Measurements from ENCODE around the gene CAND2. TPM values are rescaled to one million over a fixed set of nuclear protein-coding genes. Genes with fewer than 3 reads are reported as not detected.
"Not testable (repeated sequence)": the region's sequence is repeated elsewhere in the genome, so short reads cannot be mapped to it uniquely, and the experiment has no call there.

CAND2 gene
- total RNA-seq, 2 donors from 2014 or later: 0.72 to 2.2 TPM

DNA sequence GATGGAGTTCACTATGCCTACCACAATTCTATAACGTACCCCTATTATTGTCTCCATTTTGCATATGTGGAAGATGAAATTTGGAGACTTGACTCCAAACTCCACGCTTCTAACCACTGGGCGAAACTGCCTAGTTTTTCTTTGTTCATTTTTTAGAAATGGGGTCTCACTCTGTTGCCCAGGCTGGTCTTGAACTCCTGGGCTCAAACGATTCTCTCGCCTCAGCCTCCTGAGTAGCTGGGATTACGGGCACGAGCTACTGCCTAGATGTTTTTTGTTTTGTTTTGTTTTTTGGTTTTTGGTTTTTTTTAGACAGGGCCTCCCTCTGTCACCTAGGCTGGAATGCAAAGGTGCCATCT, 45.5 kb downstream of the CAND2 start:
- intact Hi-C loops (cut with DNase I): no loop called here
- no peaks in the 10 kb centered on the region for H3K36me3 ChIP-seq

GRCh38 chr3:12842469-12842868, 46.0 kb downstream of the CAND2 start:
- TF ChIP-seq CTCF (IDR thresholded peaks at IDR 0.05): no peak
- no peak overlapping the region for H3K27ac ChIP-seq
- intact Hi-C loops (cut with DNase I): no loop called here

More for the DNA sequence above, 45.5 kb downstream of the CAND2 start:
- H3K27ac ChIP-seq: no peak overlapping the region
- no peaks in the 10 kb centered on the region for H3K27me3 ChIP-seq
- TF ChIP-seq CTCF (IDR thresholded peaks at IDR 0.05): no peak
- no peak overlapping the region for H3K4me3 ChIP-seq
- no peaks in the 10 kb centered on the region for H3K9me3 ChIP-seq
- H3K4me1 ChIP-seq: peaks cover 8% of the 10 kb centered on the region
- H3K9ac ChIP-seq (ENCODE audit: low read depth in 2 of 2, low read length in 2 of 2): no peak overlapping the region
- no peak for DNase-seq

GRCh38 chr3:12845811-12846210, 49.3 kb downstream of the CAND2 start:
- no peak overlapping the region for H3K27ac ChIP-seq
- no peaks in the 10 kb centered on the region for H3K4me1 ChIP-seq
- H3K36me3 ChIP-seq: no peaks in the 10 kb centered on the region
- H3K9me3 ChIP-seq: no peaks in the 10 kb centered on the region
- intact Hi-C loops (cut with DNase I): no loop called here
- no peak for TF ChIP-seq CTCF (IDR thresholded peaks at IDR 0.05)
- H3K4me3 ChIP-seq: no peak overlapping the region
- no peak for DNase-seq
- no peak overlapping the region for H3K9ac ChIP-seq (ENCODE audit: low read depth in 2 of 2, low read length in 2 of 2)
- no peaks in the 10 kb centered on the region for H3K27me3 ChIP-seq

More at GRCh38 chr3:12842469-12842868, 46.0 kb downstream of the CAND2 start:
- DNase-seq: no peak
- no peak overlapping the region for H3K4me3 ChIP-seq
- H3K9me3 ChIP-seq: no peaks in the 10 kb centered on the region
- no peak overlapping the region for H3K9ac ChIP-seq (ENCODE audit: low read depth in 2 of 2, low read length in 2 of 2)
- no peaks in the 10 kb centered on the region for H3K36me3 ChIP-seq
- no peaks in the 10 kb centered on the region for H3K27me3 ChIP-seq
- H3K4me1 ChIP-seq: peaks cover 8% of the 10 kb centered on the region

DNA sequence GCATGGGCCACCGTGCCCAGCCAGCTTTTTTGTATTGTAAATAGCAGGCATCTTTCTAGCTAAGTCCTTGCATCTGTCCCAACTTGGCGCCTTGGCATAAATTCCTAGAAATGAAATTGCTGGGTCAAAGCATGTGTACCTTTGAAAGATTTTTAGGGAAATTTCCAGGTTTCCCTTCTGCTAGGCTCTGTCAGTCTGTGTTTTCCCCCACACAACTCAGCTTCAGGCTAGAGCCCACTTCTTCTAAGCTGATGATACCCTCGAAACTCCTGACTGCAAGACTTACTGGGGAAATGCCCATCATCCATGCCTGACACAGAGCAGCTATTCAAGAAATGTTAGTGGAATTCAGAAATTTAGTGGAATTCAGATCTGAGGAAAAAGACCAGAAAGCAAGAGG, 55.7 kb downstream of the CAND2 start:
- no peak overlapping the region for H3K9ac ChIP-seq (ENCODE audit: low read depth in 2 of 2, low read length in 2 of 2)
- no peaks in the 10 kb centered on the region for H3K9me3 ChIP-seq
- no peaks in the 10 kb centered on the region for H3K27me3 ChIP-seq
- no peak overlapping the region for H3K27ac ChIP-seq
- no peaks in the 10 kb centered on the region for H3K4me1 ChIP-seq
- intact Hi-C loops (cut with DNase I): no loop called here
- no peak for TF ChIP-seq CTCF (IDR thresholded peaks at IDR 0.05)
- H3K4me3 ChIP-seq: no peak overlapping the region
- DNase-seq: no peak
- H3K36me3 ChIP-seq: no peaks in the 10 kb centered on the region

DNA sequence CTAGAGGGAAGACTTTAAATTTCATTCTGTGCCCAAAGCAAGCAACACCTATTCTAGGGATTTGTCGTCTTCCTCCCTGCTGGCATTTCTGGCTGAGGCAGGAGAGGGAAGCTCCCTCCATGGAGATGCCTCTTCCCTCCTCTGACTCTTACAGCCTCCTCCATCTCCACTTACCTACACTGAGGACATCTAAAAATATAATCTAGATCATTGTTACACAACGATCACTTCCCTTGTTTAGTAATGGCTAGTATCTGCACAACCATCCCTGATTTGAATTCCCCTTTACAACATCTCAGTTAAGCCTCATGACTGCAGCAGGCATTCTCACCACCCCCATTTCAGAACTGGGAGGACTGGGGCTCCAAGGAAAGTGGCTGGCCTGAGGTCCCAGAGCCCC, 57.4 kb downstream of the CAND2 start:
- H3K27me3 ChIP-seq; H3K4me1 ChIP-seq; H3K4me3 ChIP-seq; H3K27ac ChIP-seq; intact Hi-C loops (cut with DNase I); H3K36me3 ChIP-seq; H3K9ac ChIP-seq (ENCODE audit: low read depth in 2 of 2, low read length in 2 of 2); H3K9me3 ChIP-seq; DNase-seq: not testable (repeated sequence)

GRCh38 chr3:12854565-12854964, 58.1 kb downstream of the CAND2 start:
- no peaks in the 10 kb centered on the region for H3K36me3 ChIP-seq
- TF ChIP-seq CTCF (IDR thresholded peaks at IDR 0.05): no peak
- no peaks in the 10 kb centered on the region for H3K27me3 ChIP-seq
- no peak overlapping the region for H3K9ac ChIP-seq (ENCODE audit: low read depth in 2 of 2, low read length in 2 of 2)
- intact Hi-C loops (cut with DNase I): no loop called here
- no peaks in the 10 kb centered on the region for H3K9me3 ChIP-seq
- no peak overlapping the region for H3K27ac ChIP-seq
- no peak overlapping the region for H3K4me3 ChIP-seq
- no peaks in the 10 kb centered on the region for H3K4me1 ChIP-seq
- no peak for DNase-seq

All from colonic mucosa (tissue), 4 donors.